H9 (cell line): Measurements from ENCODE around the gene CRACR2B. TPM values are rescaled to one million over a fixed set of nuclear protein-coding genes. Genes with fewer than 3 reads are reported as not detected.

Experiments
- DNase-seq: peaks from one replicate; pipeline ENCODE4 v3.0.0-alpha.2; 2017
- H2AFZ ChIP-seq: one replicate; pipeline ENCODE4 v1.6.1; 2013; ENCODE audit warnings: mild to moderate bottlenecking, low read length, control low read depth, moderate library complexity
- H2AK5ac ChIP-seq: 2 replicates; pipeline ENCODE4 v1.6.1; 2013; ENCODE audit warnings: low read length, control low read depth, mixed read lengths; ENCODE audit not compliant: insufficient read length
- H2BK120ac ChIP-seq: one replicate; pipeline ENCODE4 v1.6.1; 2013; ENCODE audit warnings: low read depth, mild to moderate bottlenecking, low read length, control low read depth, inconsistent platforms; ENCODE audit not compliant: poor library complexity, severe bottlenecking
- H2BK12ac ChIP-seq: 2 replicates; pipeline ENCODE4 v1.6.1; 2013; ENCODE audit warnings: low read length, control low read depth, mixed read lengths, low read depth; ENCODE audit not compliant: insufficient read length
- H2BK15ac ChIP-seq: 2 replicates; pipeline ENCODE4 v1.6.1; 2013; ENCODE audit warnings: low read depth, low read length, control low read depth
- H2BK20ac ChIP-seq: one replicate; pipeline ENCODE4 v1.6.1; 2013; ENCODE audit warnings: low read depth, mild to moderate bottlenecking, low read length, control low read depth, inconsistent platforms; ENCODE audit not compliant: poor library complexity, severe bottlenecking
- H2BK5ac ChIP-seq: 2 replicates; pipeline ENCODE4 v1.6.1; 2013; ENCODE audit warnings: low read length, control low read depth, mixed read lengths; ENCODE audit not compliant: insufficient read length
- H3K14ac ChIP-seq: 2 replicates; pipeline ENCODE4 v1.6.1; 2013; ENCODE audit warnings: low read length, control low read depth; ENCODE audit not compliant: insufficient read depth
- H3K18ac ChIP-seq: 2 replicates; pipeline ENCODE4 v1.6.1; 2013; ENCODE audit warnings: low read depth, mild to moderate bottlenecking, mixed read lengths, low read length, control low read depth; ENCODE audit not compliant: insufficient read length
- H3K23ac ChIP-seq: 2 replicates; pipeline ENCODE4 v1.6.1; 2013; ENCODE audit warnings: low read length, control low read depth, mixed read lengths, low read depth; ENCODE audit not compliant: insufficient read length
- H3K23me2 ChIP-seq: 2 replicates; pipeline ENCODE4 v1.6.1; 2013; ENCODE audit warnings: low read depth, mild to moderate bottlenecking, mixed read lengths, low read length, control low read depth; ENCODE audit not compliant: insufficient read length, poor library complexity, severe bottlenecking
- H3K27ac ChIP-seq: 2 replicates; pipeline ENCODE4 v1.5.1; 2013; ENCODE audit warnings: low read length, control low read depth, mixed read lengths, low read depth; ENCODE audit not compliant: insufficient read length
- H3K27me3 ChIP-seq: 2 replicates; pipeline ENCODE4 v1.6.1; 2013; ENCODE audit warnings: low read length, control low read depth, inconsistent platforms; ENCODE audit not compliant: insufficient read depth
- H3K4ac ChIP-seq: 2 replicates; pipeline ENCODE4 v1.6.1; 2013; ENCODE audit warnings: low read depth, mild to moderate bottlenecking, control low read depth, inconsistent platforms, low read length, moderate library complexity
- H3K4me1 ChIP-seq: 2 replicates; pipeline ENCODE4 v1.6.1; 2013; ENCODE audit warnings: low read length, control low read depth, inconsistent platforms; ENCODE audit not compliant: insufficient read depth
- H3K4me2 ChIP-seq: 2 replicates; pipeline ENCODE4 v1.6.1; 2013; ENCODE audit warnings: low read length, control low read depth, mixed read lengths; ENCODE audit not compliant: insufficient read length, insufficient read depth
- H3K56ac ChIP-seq: 2 replicates; pipeline ENCODE4 v1.6.1; 2013; ENCODE audit warnings: low read depth, mild to moderate bottlenecking, mixed read lengths, low read length, control low read depth; ENCODE audit not compliant: insufficient read length
- H3K79me1 ChIP-seq: 2 replicates; pipeline ENCODE4 v1.6.1; 2013; ENCODE audit warnings: low read depth, mild to moderate bottlenecking, moderate library complexity, low read length, control low read depth, inconsistent platforms; ENCODE audit not compliant: insufficient read depth, poor library complexity, severe bottlenecking
- H3K79me2 ChIP-seq: 2 replicates; pipeline ENCODE4 v1.6.1; 2013; ENCODE audit warnings: low read length, control low read depth, inconsistent platforms; ENCODE audit not compliant: insufficient read depth
- H3K9ac ChIP-seq: 2 replicates; pipeline ENCODE4 v1.6.1; 2013; ENCODE audit warnings: low read length, control low read depth, mixed read lengths; ENCODE audit not compliant: insufficient read length; ENCODE audit errors: extremely low read depth
- H3K9me3 ChIP-seq: one replicate; pipeline ENCODE4 v1.6.1; 2013; ENCODE audit warnings: low read depth, low read length, inconsistent platforms; ENCODE audit not compliant: control insufficient read depth
- H3T11ph ChIP-seq: one replicate; pipeline ENCODE4 v1.6.1; 2013; ENCODE audit warnings: mild to moderate bottlenecking, low read length, control low read depth, inconsistent platforms
- H4K20me1 ChIP-seq: one replicate; pipeline ENCODE4 v1.6.1; 2013; ENCODE audit not compliant: control insufficient read depth, insufficient read length, insufficient read depth
- H4K5ac ChIP-seq: 2 replicates; pipeline ENCODE4 v1.6.1; 2013; ENCODE audit warnings: low read depth, mild to moderate bottlenecking, mixed read lengths, low read length, control low read depth; ENCODE audit not compliant: insufficient read length
- H4K8ac ChIP-seq: replicated peaks from 2 replicates; pipeline ENCODE4 v1.6.1; 2013; ENCODE audit warnings: low read length, control low read depth, mixed read lengths, low read depth; ENCODE audit not compliant: insufficient read length
- H4K91ac ChIP-seq: 2 replicates; pipeline ENCODE4 v1.6.1; 2013; ENCODE audit warnings: low read depth, mild to moderate bottlenecking, moderate library complexity, mixed read lengths, low read length, control low read depth; ENCODE audit not compliant: insufficient read length
- H3K27ac Mint-ChIP-seq, 3 experiments: 2 replicates in 2 of 3; 3 replicates in 1 of 3; pipeline ENCODE4 v1.8.0; 2020 to 2021; ENCODE audit warnings: mixed read lengths in 3 of 3, mild to moderate bottlenecking in 1 of 3, moderate library complexity in 1 of 3
- H3K27me3 Mint-ChIP-seq: 2 replicates; pipeline ENCODE4 v1.8.0; 2021; ENCODE audit warnings: low read depth, mild to moderate bottlenecking, moderate library complexity, mixed read lengths
- H3K36me3 Mint-ChIP-seq, 3 experiments: 2 replicates in 2 of 3; 3 replicates in 1 of 3; pipeline ENCODE4 v1.8.0; 2020 to 2021; ENCODE audit warnings: low read depth in 3 of 3, mixed read lengths in 3 of 3; ENCODE audit not compliant: insufficient read depth in 1 of 3
- H3K4me1 Mint-ChIP-seq, 2 experiments: 2 replicates each; pipeline ENCODE4 v1.8.0; 2020; ENCODE audit warnings: mixed read lengths in 2 of 2
- H3K4me3 Mint-ChIP-seq, 2 experiments: 2 replicates in 1 of 2; 3 replicates in 1 of 2; pipeline ENCODE4 v1.8.0; 2020 to 2021; ENCODE audit warnings: mild to moderate bottlenecking in 2 of 2, mixed read lengths in 2 of 2, moderate library complexity in 1 of 2
- H3K9me3 Mint-ChIP-seq, 2 experiments: 2 replicates in 1 of 2; 3 replicates in 1 of 2; pipeline ENCODE4 v1.8.0; 2020; ENCODE audit warnings: mild to moderate bottlenecking in 2 of 2, mixed read lengths in 2 of 2, moderate library complexity in 1 of 2
- WGBS: extraction: QIAGEN DNeasy Blood & Tissue Kit; methylation state at CpG from one replicate; pipeline ENCODE4 v1.1.7; 2013; ENCODE audit warnings: missing lambda C conversion rate, low lambda C conversion rate, mixed read lengths; ENCODE audit not compliant: insufficient read length; ENCODE audit errors: extremely low coverage; 5-methylcytosine and 5-hydroxymethylcytosine counted together
- total RNA-seq: library from RNA; stranded (reverse); gene quantifications from 2 replicates; pipeline ENCODE4 v1.2.1, GENCODE V29; 2021
- TF ChIP-seq, protein P1 (sequence below): fragments of 200-600 bp; sonication (generic); conservative IDR thresholded peaks from 3 replicates; pipeline ENCODE4 v1.8.0; 2021; ENCODE audit warnings: antibody characterized with exemption, mild to moderate bottlenecking

Gene CRACR2B
- total RNA-seq, 1 experiment from 2014 or later, result 29.0 TPM

DNA sequence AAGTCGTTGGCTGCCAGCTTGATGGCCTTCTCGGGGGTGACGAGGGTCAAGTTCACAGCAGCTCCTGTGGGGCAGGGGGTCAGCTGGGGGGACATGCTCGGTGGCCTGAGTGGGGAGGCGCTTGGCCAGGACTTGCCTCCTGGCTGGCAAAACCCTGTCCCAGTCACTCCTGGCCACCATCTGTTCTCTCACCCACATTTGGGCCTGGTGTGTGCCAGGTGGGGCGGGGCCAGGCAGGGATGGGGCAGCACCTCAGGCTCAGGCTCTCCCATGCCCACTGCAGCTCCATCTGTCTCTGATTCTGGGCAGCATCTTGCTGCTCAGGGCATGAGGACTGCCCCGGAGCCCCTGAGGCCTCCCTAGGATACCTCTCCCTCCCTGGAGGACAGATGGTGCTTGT is 34.2 kb upstream of the CRACR2B start:
- H3K4ac ChIP-seq, result no peak overlapping the region
- H2BK15ac ChIP-seq, result no peak overlapping the region
- H3K9ac ChIP-seq, result no peak overlapping the region
- H3K4me1 Mint-ChIP-seq, result peaks cover 16 to 36% of the 10 kb centered on the region in 2 experiments
- H2BK5ac ChIP-seq, result no peak overlapping the region
- H2AK5ac ChIP-seq, result no peak overlapping the region
- H4K5ac ChIP-seq, result no peak overlapping the region
- H3K23ac ChIP-seq, result no peak overlapping the region
- no peaks in the 10 kb centered on the region for H3K27me3 Mint-ChIP-seq
- H3K79me1 ChIP-seq, result no peaks in the 10 kb centered on the region
- no peak overlapping the region for H4K91ac ChIP-seq
- H3K4me3 Mint-ChIP-seq, result no peak overlapping the region
- H2BK20ac ChIP-seq, result no peak overlapping the region
- no CpG with 5 or more reads among the region's 7 CpGs for WGBS
- no peak overlapping the region for H3K14ac ChIP-seq
- no peak overlapping the region for H4K8ac ChIP-seq
- no peaks in the 10 kb centered on the region for H3K27me3 ChIP-seq
- no peak overlapping the region for H3K27ac ChIP-seq
- H3K79me2 ChIP-seq, result no peaks in the 10 kb centered on the region
- no peak overlapping the region for H2AFZ ChIP-seq
- peaks cover 12% of the 10 kb centered on the region for H3K23me2 ChIP-seq
- no peak overlapping the region for H3K27ac Mint-ChIP-seq
- H2BK12ac ChIP-seq, result no peak overlapping the region
- no peak overlapping the region for H3K4me2 ChIP-seq
- no peak overlapping the region for H2BK120ac ChIP-seq
- no peak for DNase-seq
- H3K56ac ChIP-seq, result no peak overlapping the region
- H3K9me3 ChIP-seq, result no peaks in the 10 kb centered on the region
- no peaks in the 10 kb centered on the region; the same call in 1 of the 2 replicates for H3K4me1 ChIP-seq
- no peaks in the 10 kb centered on the region for H3K9me3 Mint-ChIP-seq
- peaks cover 2% of the 10 kb centered on the region for H4K20me1 ChIP-seq
- no peak overlapping the region for H3K18ac ChIP-seq
- H3K36me3 Mint-ChIP-seq, result peaks cover 0 to 16% (median 3%) of the 10 kb centered on the region in 3 experiments; a peak in 2 of 7 replicates
- no peak overlapping the region for H3T11ph ChIP-seq
- TF ChIP-seq, protein P1, sequence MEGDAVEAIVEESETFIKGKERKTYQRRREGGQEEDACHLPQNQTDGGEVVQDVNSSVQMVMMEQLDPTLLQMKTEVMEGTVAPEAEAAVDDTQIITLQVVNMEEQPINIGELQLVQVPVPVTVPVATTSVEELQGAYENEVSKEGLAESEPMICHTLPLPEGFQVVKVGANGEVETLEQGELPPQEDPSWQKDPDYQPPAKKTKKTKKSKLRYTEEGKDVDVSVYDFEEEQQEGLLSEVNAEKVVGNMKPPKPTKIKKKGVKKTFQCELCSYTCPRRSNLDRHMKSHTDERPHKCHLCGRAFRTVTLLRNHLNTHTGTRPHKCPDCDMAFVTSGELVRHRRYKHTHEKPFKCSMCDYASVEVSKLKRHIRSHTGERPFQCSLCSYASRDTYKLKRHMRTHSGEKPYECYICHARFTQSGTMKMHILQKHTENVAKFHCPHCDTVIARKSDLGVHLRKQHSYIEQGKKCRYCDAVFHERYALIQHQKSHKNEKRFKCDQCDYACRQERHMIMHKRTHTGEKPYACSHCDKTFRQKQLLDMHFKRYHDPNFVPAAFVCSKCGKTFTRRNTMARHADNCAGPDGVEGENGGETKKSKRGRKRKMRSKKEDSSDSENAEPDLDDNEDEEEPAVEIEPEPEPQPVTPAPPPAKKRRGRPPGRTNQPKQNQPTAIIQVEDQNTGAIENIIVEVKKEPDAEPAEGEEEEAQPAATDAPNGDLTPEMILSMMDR, result no peak
